ENCODE measurements around the gene MRPS2. TPM values are rescaled to one million over a fixed set of nuclear protein-coding genes. Genes with fewer than 3 reads are reported as not detected.
A peak's percentile ranks its signal among the peaks of the same experiment; 100 is the strongest.
"Not testable (repeated sequence)": the region's sequence is repeated elsewhere in the genome, so short reads cannot be mapped to it uniquely, and the experiment has no call there.

The MRPS2 gene
- polyA plus RNA-seq, 1 donor (not counting 4 experiments of a cell fraction or from before 2014, with no cell fraction given): 44.7 TPM

- Histone ChIP-seq H3K79me2 (ENCODE audit: control insufficient read depth, insufficient read depth, low read length) (no peaks in the 10 kb centered on the region), H3K9me1 (ENCODE audit: control insufficient read depth, extremely low read depth, insufficient read depth, low read length) (no peaks in the 10 kb centered on the region), H3K9me3 (ENCODE audit: control insufficient read depth, low read depth, low read length) (no peaks in the 10 kb centered on the region), H2AFZ (ENCODE audit: control insufficient read depth, low read length) (no peak overlapping the region), H3K9ac (ENCODE audit: control insufficient read depth, extremely low read depth, insufficient read depth, low read length) (no peak overlapping the region), H3K4me1 (ENCODE audit: control insufficient read depth, extremely low read depth, insufficient read depth, low read length) (no peaks in the 10 kb centered on the region), H3K4me2 (ENCODE audit: control insufficient read depth, extremely low read depth, insufficient read depth, low read depth, low read length) (no peak overlapping the region), H3K4me3 (ENCODE audit: control insufficient read depth in 2 of 3, extremely low read depth in 1 of 3, insufficient read depth in 2 of 3, low read depth in 1 of 3, low read length in 3 of 3) (no peak overlapping the region), H3K27ac (ENCODE audit: control insufficient read depth, insufficient read depth, low read length) (no peak overlapping the region), H4K20me1 (ENCODE audit: control insufficient read depth, extremely low read depth, insufficient read depth, low read length) (no peaks in the 10 kb centered on the region), H3K27me3 (ENCODE audit: control insufficient read depth, extremely low read depth, insufficient read depth, low read length) (peaks cover 14% of the 10 kb centered on the region), H3K36me3 (ENCODE audit: control insufficient read depth in 2 of 2, extremely low read depth in 1 of 2, insufficient read depth in 2 of 2, low read length in 2 of 2) (no peaks in the 10 kb centered on the region)
- FAIRE-seq (no peak), DNase-seq (ENCODE audit: low read depth, low spot score) (peak; percentile 5)
- dilution Hi-C loops (cut with MboI; ENCODE audit: extremely low pct_ligation_motif_present, low sequenced_read_pairs): no loop called here
- TF ChIP-seq EZH2 (IDR thresholded peaks at IDR 0.05; ENCODE audit: low read length) (no peak), CTCF (optimal IDR thresholded peaks at IDR 0.05 in 1 of 3, IDR thresholded peaks at IDR 0.05 in 1 of 3, conservative IDR thresholded peaks at IDR 0.05 in 1 of 3; ENCODE audit: extremely low read depth in 1 of 3, insufficient read depth in 2 of 3, low read length in 3 of 3) (no peak)
Measured at GRCh38 chr9:135533113-135533512, 32.6 kb downstream of the MRPS2 start.

GRCh38 chr9:135533674-135534073 is 33.2 kb downstream of the MRPS2 start:
- Histone ChIP-seq H3K27ac (ENCODE audit: control insufficient read depth, insufficient read depth, low read length) (no peak overlapping the region), H2AFZ (ENCODE audit: control insufficient read depth, low read length) (no peak overlapping the region), H3K4me1 (ENCODE audit: control insufficient read depth, extremely low read depth, insufficient read depth, low read length) (no peaks in the 10 kb centered on the region), H4K20me1 (ENCODE audit: control insufficient read depth, extremely low read depth, insufficient read depth, low read length) (no peaks in the 10 kb centered on the region), H3K27me3 (ENCODE audit: control insufficient read depth, extremely low read depth, insufficient read depth, low read length) (peaks cover 14% of the 10 kb centered on the region), H3K9ac (ENCODE audit: control insufficient read depth, extremely low read depth, insufficient read depth, low read length) (no peak overlapping the region), H3K9me1 (ENCODE audit: control insufficient read depth, extremely low read depth, insufficient read depth, low read length) (no peaks in the 10 kb centered on the region), H3K4me3 (ENCODE audit: control insufficient read depth in 2 of 3, extremely low read depth in 1 of 3, insufficient read depth in 2 of 3, low read depth in 1 of 3, low read length in 3 of 3) (no peak overlapping the region), H3K4me2 (ENCODE audit: control insufficient read depth, extremely low read depth, insufficient read depth, low read depth, low read length) (no peak overlapping the region), H3K79me2 (ENCODE audit: control insufficient read depth, insufficient read depth, low read length) (no peaks in the 10 kb centered on the region), H3K9me3 (ENCODE audit: control insufficient read depth, low read depth, low read length) (no peaks in the 10 kb centered on the region), H3K36me3 (ENCODE audit: control insufficient read depth in 2 of 2, extremely low read depth in 1 of 2, insufficient read depth in 2 of 2, low read length in 2 of 2) (no peaks in the 10 kb centered on the region)
- no peak for FAIRE-seq
- dilution Hi-C loops (cut with MboI; ENCODE audit: extremely low pct_ligation_motif_present, low sequenced_read_pairs): no loop called here
- no peak for DNase-seq (ENCODE audit: low read depth, low spot score)
- TF ChIP-seq EZH2 (IDR thresholded peaks at IDR 0.05; ENCODE audit: low read length) (no peak), CTCF (optimal IDR thresholded peaks at IDR 0.05 in 1 of 3, IDR thresholded peaks at IDR 0.05 in 1 of 3, conservative IDR thresholded peaks at IDR 0.05 in 1 of 3; ENCODE audit: extremely low read depth in 1 of 3, insufficient read depth in 2 of 3, low read length in 3 of 3) (no peak)

GRCh38 chr9:135534192-135534711 is 33.8 kb downstream of the MRPS2 start:
- H3K9me3 ChIP-seq (ENCODE audit: control insufficient read depth, low read depth, low read length); H2AFZ ChIP-seq (ENCODE audit: control insufficient read depth, low read length); H3K36me3 ChIP-seq (ENCODE audit: control insufficient read depth in 2 of 2, extremely low read depth in 1 of 2, insufficient read depth in 2 of 2, low read length in 2 of 2); H3K27ac ChIP-seq (ENCODE audit: control insufficient read depth, insufficient read depth, low read length); H3K79me2 ChIP-seq (ENCODE audit: control insufficient read depth, insufficient read depth, low read length); dilution Hi-C loops (cut with MboI; ENCODE audit: extremely low pct_ligation_motif_present, low sequenced_read_pairs); H4K20me1 ChIP-seq (ENCODE audit: control insufficient read depth, extremely low read depth, insufficient read depth, low read length); H3K9me1 ChIP-seq (ENCODE audit: control insufficient read depth, extremely low read depth, insufficient read depth, low read length); H3K9ac ChIP-seq (ENCODE audit: control insufficient read depth, extremely low read depth, insufficient read depth, low read length); H3K4me2 ChIP-seq (ENCODE audit: control insufficient read depth, extremely low read depth, insufficient read depth, low read depth, low read length); FAIRE-seq; DNase-seq (ENCODE audit: low read depth, low spot score); H3K4me3 ChIP-seq (ENCODE audit: control insufficient read depth in 2 of 3, extremely low read depth in 1 of 3, insufficient read depth in 2 of 3, low read depth in 1 of 3, low read length in 3 of 3); H3K4me1 ChIP-seq (ENCODE audit: control insufficient read depth, extremely low read depth, insufficient read depth, low read length): not testable (repeated sequence)
- H3K27me3 ChIP-seq (ENCODE audit: control insufficient read depth, extremely low read depth, insufficient read depth, low read length): peaks cover 14% of the 10 kb centered on the region

GRCh38 chr9:135534826-135535225 is 34.3 kb downstream of the MRPS2 start:
- H3K9ac ChIP-seq (ENCODE audit: control insufficient read depth, extremely low read depth, insufficient read depth, low read length); DNase-seq (ENCODE audit: low read depth, low spot score); H3K4me2 ChIP-seq (ENCODE audit: control insufficient read depth, extremely low read depth, insufficient read depth, low read depth, low read length); H3K79me2 ChIP-seq (ENCODE audit: control insufficient read depth, insufficient read depth, low read length); H3K36me3 ChIP-seq (ENCODE audit: control insufficient read depth in 2 of 2, extremely low read depth in 1 of 2, insufficient read depth in 2 of 2, low read length in 2 of 2); H3K4me1 ChIP-seq (ENCODE audit: control insufficient read depth, extremely low read depth, insufficient read depth, low read length); H3K4me3 ChIP-seq (ENCODE audit: control insufficient read depth in 2 of 3, extremely low read depth in 1 of 3, insufficient read depth in 2 of 3, low read depth in 1 of 3, low read length in 3 of 3); FAIRE-seq; H4K20me1 ChIP-seq (ENCODE audit: control insufficient read depth, extremely low read depth, insufficient read depth, low read length); H3K9me3 ChIP-seq (ENCODE audit: control insufficient read depth, low read depth, low read length); H3K27ac ChIP-seq (ENCODE audit: control insufficient read depth, insufficient read depth, low read length); H3K9me1 ChIP-seq (ENCODE audit: control insufficient read depth, extremely low read depth, insufficient read depth, low read length); dilution Hi-C loops (cut with MboI; ENCODE audit: extremely low pct_ligation_motif_present, low sequenced_read_pairs); H2AFZ ChIP-seq (ENCODE audit: control insufficient read depth, low read length): not testable (repeated sequence)
- H3K27me3 ChIP-seq (ENCODE audit: control insufficient read depth, extremely low read depth, insufficient read depth, low read length): peaks cover 14% of the 10 kb centered on the region

Data from keratinocyte (primary cell).